ENCODE measurements around the gene SH3TC2.

The SH3TC2 gene

GRCh38 chr5:149043641-149044040 is 19.2 kb downstream of the SH3TC2 start:
- no peak for TF ChIP-seq PKNOX1 (IDR thresholded peaks at IDR 0.05)
- no peak for TF ChIP-seq FOXK2 (IDR thresholded peaks at IDR 0.05)
- TF ChIP-seq HDGF (IDR thresholded peaks at IDR 0.05; ENCODE audit: borderline replicate concordance): no peak
- no peak for TF ChIP-seq ARNT (IDR thresholded peaks at IDR 0.05)
- no peak for TF ChIP-seq TARDBP (IDR thresholded peaks at IDR 0.05)
- TF ChIP-seq CTBP1 (IDR thresholded peaks at IDR 0.05; ENCODE audit: borderline replicate concordance): no peak
- no peak for TF ChIP-seq SUZ12 (IDR thresholded peaks at IDR 0.05)
- no peak for TF ChIP-seq NFRKB (IDR thresholded peaks at IDR 0.05)
- no peak for TF ChIP-seq FOXM1 (IDR thresholded peaks at IDR 0.05; ENCODE audit: borderline replicate concordance)
- no peak for TF ChIP-seq BHLHE40 (IDR thresholded peaks at IDR 0.05; ENCODE audit: borderline replicate concordance)
- no peak for TF ChIP-seq ZNF384 (IDR thresholded peaks at IDR 0.05)
- TF ChIP-seq ELF4 (IDR thresholded peaks at IDR 0.05): no peak
- TF ChIP-seq LEF1 (IDR thresholded peaks at IDR 0.05; ENCODE audit: borderline replicate concordance): no peak
- no peak for TF ChIP-seq SP1 (IDR thresholded peaks at IDR 0.05)
- TF ChIP-seq L3MBTL2 (conservative IDR thresholded peaks at IDR 0.05): no peak
- ChIA-PET POLR2A (no interaction called here), CTCF (interaction anchor here (0.6 to 2.3 kb wide), 2 partner anchors 8 to 299 kb away, joined by 3 to 6 read pairs; no protein-coding TSS in a partner anchor)
- no peak for DNase-seq (ENCODE audit: extremely low spot score)

DNA sequence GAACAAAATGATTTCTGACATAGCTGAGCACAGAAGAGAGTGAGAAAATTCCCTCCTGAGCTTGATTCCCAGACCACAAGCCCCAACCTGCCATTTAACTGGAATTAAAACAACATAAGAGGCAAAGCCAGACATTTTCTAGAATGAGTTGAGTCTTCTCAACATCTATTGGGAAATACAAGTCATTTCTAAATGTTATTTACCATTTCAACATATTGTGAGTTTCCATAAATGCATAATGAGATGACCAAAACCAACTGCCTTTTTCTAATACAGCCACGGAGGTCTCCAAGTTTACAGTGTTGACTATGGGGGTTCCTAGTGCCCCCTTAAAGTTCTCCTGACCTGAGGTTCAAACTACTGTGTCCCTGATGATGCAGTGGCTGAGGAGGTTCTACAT is 20.0 kb downstream of the SH3TC2 start:
- CTCF ChIA-PET: interaction anchor here (0.6 kb wide), 1 partner anchor 299 kb away, joined by 3 read pairs; no protein-coding TSS in a partner anchor
- DNase-seq (ENCODE audit: extremely low spot score): no peak
- POLR2A ChIA-PET: no interaction called here
- TF ChIP-seq LEF1 (IDR thresholded peaks at IDR 0.05; ENCODE audit: borderline replicate concordance): no peak
- TF ChIP-seq TARDBP (IDR thresholded peaks at IDR 0.05): no peak
- no peak for TF ChIP-seq NFRKB (IDR thresholded peaks at IDR 0.05)
- no peak for TF ChIP-seq HDGF (IDR thresholded peaks at IDR 0.05; ENCODE audit: borderline replicate concordance)
- TF ChIP-seq BHLHE40 (IDR thresholded peaks at IDR 0.05; ENCODE audit: borderline replicate concordance): no peak
- TF ChIP-seq FOXK2 (IDR thresholded peaks at IDR 0.05): no peak
- no peak for TF ChIP-seq L3MBTL2 (conservative IDR thresholded peaks at IDR 0.05)
- no peak for TF ChIP-seq FOXA1 (IDR thresholded peaks at IDR 0.05)

DNA sequence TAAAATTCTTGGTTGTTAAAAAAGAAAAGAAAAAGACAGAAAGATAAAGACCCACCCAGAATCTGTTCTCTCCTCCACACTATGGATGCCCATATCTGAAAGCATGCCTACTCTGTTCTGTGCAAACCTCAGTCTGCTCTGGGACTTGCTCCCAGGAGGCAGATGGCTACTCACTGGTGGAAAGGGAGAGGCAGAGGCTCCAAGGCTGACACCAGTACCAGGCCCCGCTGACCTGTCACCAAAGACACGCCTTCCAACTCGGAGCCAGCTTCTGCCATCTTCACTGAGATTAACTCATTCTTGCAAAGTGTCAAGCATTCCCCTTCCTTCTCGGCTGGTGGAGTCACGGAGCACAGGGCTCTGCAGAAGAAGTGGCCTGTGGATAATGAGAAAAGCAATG is 21.6 kb downstream of the SH3TC2 start:
- TF ChIP-seq FOXK2 (IDR thresholded peaks at IDR 0.05): no peak
- no peak for TF ChIP-seq HDGF (IDR thresholded peaks at IDR 0.05; ENCODE audit: borderline replicate concordance)
- no peak for TF ChIP-seq ARNT (IDR thresholded peaks at IDR 0.05)
- TF ChIP-seq CTBP1 (IDR thresholded peaks at IDR 0.05; ENCODE audit: borderline replicate concordance): no peak
- no peak for TF ChIP-seq FOXM1 (IDR thresholded peaks at IDR 0.05; ENCODE audit: borderline replicate concordance)
- no peak for TF ChIP-seq TARDBP (IDR thresholded peaks at IDR 0.05)
- no peak for TF ChIP-seq PKNOX1 (IDR thresholded peaks at IDR 0.05)
- no peak for TF ChIP-seq BHLHE40 (IDR thresholded peaks at IDR 0.05; ENCODE audit: borderline replicate concordance)
- TF ChIP-seq NFRKB (IDR thresholded peaks at IDR 0.05): no peak
- TF ChIP-seq ELF4 (IDR thresholded peaks at IDR 0.05): no peak
- TF ChIP-seq SP1 (IDR thresholded peaks at IDR 0.05): no peak
- no peak for TF ChIP-seq SUZ12 (IDR thresholded peaks at IDR 0.05)
- no peak for TF ChIP-seq ZNF384 (IDR thresholded peaks at IDR 0.05)
- TF ChIP-seq L3MBTL2 (conservative IDR thresholded peaks at IDR 0.05): no peak
- TF ChIP-seq FOXA1 (IDR thresholded peaks at IDR 0.05): no peak
- TF ChIP-seq LEF1 (IDR thresholded peaks at IDR 0.05; ENCODE audit: borderline replicate concordance): no peak
- CTCF ChIA-PET: no interaction called here
- DNase-seq (ENCODE audit: extremely low spot score): no peak
- POLR2A ChIA-PET: no interaction called here

GRCh38 chr5:149040421-149040820 is 22.4 kb downstream of the SH3TC2 start:
- DNase-seq (ENCODE audit: extremely low spot score): no peak
- no peak for TF ChIP-seq L3MBTL2 (conservative IDR thresholded peaks at IDR 0.05)
- no peak for TF ChIP-seq CTBP1 (IDR thresholded peaks at IDR 0.05; ENCODE audit: borderline replicate concordance)
- no peak for TF ChIP-seq FOXM1 (IDR thresholded peaks at IDR 0.05; ENCODE audit: borderline replicate concordance)
- TF ChIP-seq BHLHE40 (IDR thresholded peaks at IDR 0.05; ENCODE audit: borderline replicate concordance): no peak
- ChIA-PET POLR2A (no interaction called here), CTCF (no interaction called here)

DNA sequence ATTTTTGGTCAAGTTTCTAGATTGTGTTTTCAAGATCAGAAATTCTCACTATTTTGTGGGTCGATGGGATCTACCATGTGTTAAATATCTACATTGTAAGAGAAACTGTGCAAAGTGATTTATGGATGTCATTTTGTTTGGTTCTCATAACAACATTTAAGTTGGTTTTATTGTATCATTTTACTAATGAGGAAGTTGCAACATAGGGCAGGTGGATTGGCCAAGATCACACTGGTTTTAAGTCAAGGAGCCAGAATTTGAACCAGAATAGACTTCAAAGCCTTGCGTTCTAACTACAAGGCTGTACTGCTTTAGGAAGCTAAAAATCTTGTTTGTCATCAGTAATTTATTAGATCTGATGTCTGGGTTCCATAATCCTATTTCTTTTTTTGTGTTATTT is 23.4 kb downstream of the SH3TC2 start:
- POLR2A ChIA-PET: no interaction called here
- no peak for TF ChIP-seq FOXA1 (IDR thresholded peaks at IDR 0.05)
- TF ChIP-seq BHLHE40 (IDR thresholded peaks at IDR 0.05; ENCODE audit: borderline replicate concordance): no peak
- no peak for TF ChIP-seq ARNT (IDR thresholded peaks at IDR 0.05)
- no peak for TF ChIP-seq LEF1 (IDR thresholded peaks at IDR 0.05; ENCODE audit: borderline replicate concordance)
- TF ChIP-seq ELF4 (IDR thresholded peaks at IDR 0.05): no peak
- no peak for TF ChIP-seq SUZ12 (IDR thresholded peaks at IDR 0.05)
- TF ChIP-seq ZNF384 (IDR thresholded peaks at IDR 0.05): no peak
- no peak for TF ChIP-seq L3MBTL2 (conservative IDR thresholded peaks at IDR 0.05)
- TF ChIP-seq CTBP1 (IDR thresholded peaks at IDR 0.05; ENCODE audit: borderline replicate concordance): no peak
- TF ChIP-seq FOXK2 (IDR thresholded peaks at IDR 0.05): no peak
- no peak for TF ChIP-seq PKNOX1 (IDR thresholded peaks at IDR 0.05)
- TF ChIP-seq NFRKB (IDR thresholded peaks at IDR 0.05): no peak
- no peak for TF ChIP-seq TARDBP (IDR thresholded peaks at IDR 0.05)
- TF ChIP-seq FOXM1 (IDR thresholded peaks at IDR 0.05; ENCODE audit: borderline replicate concordance): no peak
- TF ChIP-seq SP1 (IDR thresholded peaks at IDR 0.05): no peak
- no peak for TF ChIP-seq HDGF (IDR thresholded peaks at IDR 0.05; ENCODE audit: borderline replicate concordance)

More for the DNA sequence above, 23.4 kb downstream of the SH3TC2 start:
- no peak for DNase-seq (ENCODE audit: extremely low spot score)
- CTCF ChIA-PET: interaction anchor here (1.0 kb wide), 1 partner anchor 75 kb away, joined by 4 read pairs; no protein-coding TSS in a partner anchor

Data from HEK293T (cell line).